ENCODE data around the gene MPV17L2.

DNA sequence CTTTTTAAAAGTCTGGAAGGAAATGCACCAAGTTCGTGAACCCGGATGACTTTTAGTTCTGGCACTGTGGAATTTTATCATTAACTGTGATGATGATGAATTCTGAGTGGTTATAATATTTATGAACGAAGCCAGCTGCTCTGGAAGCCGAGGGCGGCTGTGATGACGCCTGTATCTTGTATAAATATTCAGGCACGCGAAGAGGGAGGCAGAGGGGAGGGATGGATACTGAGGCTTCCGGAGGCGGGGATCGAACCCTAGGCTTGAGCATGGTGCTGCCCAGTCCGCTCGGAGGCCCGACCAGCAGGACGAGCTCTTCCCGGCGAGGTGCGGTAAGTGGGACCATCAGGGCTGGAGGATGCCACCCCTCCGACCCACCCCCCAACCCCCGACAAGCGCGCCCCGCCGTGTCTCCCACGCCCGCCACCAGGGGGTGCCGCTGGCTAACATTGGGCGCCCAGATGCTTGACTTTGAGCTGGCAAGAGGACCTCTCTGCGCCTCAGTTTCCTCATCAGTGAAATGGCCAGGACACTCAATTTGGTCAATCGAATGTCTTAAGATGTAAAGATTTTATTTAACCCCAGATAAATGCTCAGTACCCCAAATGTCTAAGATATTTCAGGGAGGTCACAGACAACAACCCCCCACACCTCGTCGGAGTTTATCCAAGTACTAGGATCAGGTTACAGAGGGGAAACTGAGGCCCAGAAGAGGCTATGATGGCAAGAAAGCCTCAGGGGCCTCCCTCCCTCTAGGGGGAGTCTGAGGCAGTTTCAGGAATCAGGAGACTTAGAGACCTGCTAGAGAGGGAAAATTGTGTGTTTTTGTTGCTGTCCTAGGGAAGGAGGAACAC, 15.3 kb downstream of the MPV17L2 start:
- TF ChIP-seq, protein P1, sequence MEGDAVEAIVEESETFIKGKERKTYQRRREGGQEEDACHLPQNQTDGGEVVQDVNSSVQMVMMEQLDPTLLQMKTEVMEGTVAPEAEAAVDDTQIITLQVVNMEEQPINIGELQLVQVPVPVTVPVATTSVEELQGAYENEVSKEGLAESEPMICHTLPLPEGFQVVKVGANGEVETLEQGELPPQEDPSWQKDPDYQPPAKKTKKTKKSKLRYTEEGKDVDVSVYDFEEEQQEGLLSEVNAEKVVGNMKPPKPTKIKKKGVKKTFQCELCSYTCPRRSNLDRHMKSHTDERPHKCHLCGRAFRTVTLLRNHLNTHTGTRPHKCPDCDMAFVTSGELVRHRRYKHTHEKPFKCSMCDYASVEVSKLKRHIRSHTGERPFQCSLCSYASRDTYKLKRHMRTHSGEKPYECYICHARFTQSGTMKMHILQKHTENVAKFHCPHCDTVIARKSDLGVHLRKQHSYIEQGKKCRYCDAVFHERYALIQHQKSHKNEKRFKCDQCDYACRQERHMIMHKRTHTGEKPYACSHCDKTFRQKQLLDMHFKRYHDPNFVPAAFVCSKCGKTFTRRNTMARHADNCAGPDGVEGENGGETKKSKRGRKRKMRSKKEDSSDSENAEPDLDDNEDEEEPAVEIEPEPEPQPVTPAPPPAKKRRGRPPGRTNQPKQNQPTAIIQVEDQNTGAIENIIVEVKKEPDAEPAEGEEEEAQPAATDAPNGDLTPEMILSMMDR (IDR thresholded peaks at IDR 0.05; ENCODE audit: low read depth, low read length, poor library complexity, severe bottlenecking), result peak; percentile 72
- no peak for TF ChIP-seq EZH2phosphoT487 (IDR thresholded peaks at IDR 0.05; ENCODE audit: borderline replicate concordance, low read length)
